K562 (cell line): ENCODE data around the gene PAK1IP1. TPM values are rescaled to one million over a fixed set of nuclear protein-coding genes. Genes with fewer than 3 reads are reported as not detected.

Source experiments
- ATAC-seq: fragments of 200-7000 bp; cut with Tn5 transposase; 3 replicates; pipeline ENCODE4 v1.9.1; 2020; ENCODE audit warnings: moderate library complexity
- BruUV-seq: library from RNA; stranded (reverse); fragments of 400-500 nt; replicated peaks from 2 replicates; lab custom pipeline; 2021; lab: Mats Ljungman, UMichigan
- CTCF ChIA-PET: fragments of 300-600 bp; formaldehyde crosslinking; extraction: SDS; loops from one replicate; lab custom pipeline; 2021; ENCODE audit warnings: low intra/inter-chr PET ratio; lab: Yijun Ruan, JAX
- POLR2A ChIA-PET: fragments of 300-600, 350-650 bp; sonication (Branson Sonifier 250); formaldehyde crosslinking; extraction: SDS; loops from one replicate; lab custom pipeline; 2021; ENCODE audit warnings: antibody characterized with exemption, inconsistent platforms; lab: Yijun Ruan, JAX
- DNase-seq, 4 experiments: peaks; one replicate each; pipeline versions ENCODE4 v3.0.0 to v3.0.0-alpha.2; 2011 to 2018; ENCODE audit warnings: low spot score in 3 of 4, mixed read lengths in 3 of 4; ENCODE audit errors: extremely low read depth in 1 of 4
- FAIRE-seq: peaks from 2 replicates; lab custom pipeline; 2011; peaks lifted over from hg19 to GRCh38; lab: Jason Lieb, UNC
- H2AFZ ChIP-seq: 2 replicates; pipeline ENCODE4 v1.6.0; 2011; ENCODE audit warnings: low read depth, low read length, control low read depth, inconsistent platforms
- H3K27ac ChIP-seq: fragments of 200-600 bp; 3 replicates; pipeline ENCODE4 v1.8.0; 2011; ENCODE audit warnings: low read depth, mild to moderate bottlenecking, control low read depth, inconsistent platforms, low read length, moderate library complexity, mixed read lengths; ENCODE audit errors: extremely low read depth
- H3K27me3 ChIP-seq, 2 experiments: fragments of 300-600 bp in 1 of 2; 2 replicates in 1 of 2; 3 replicates in 1 of 2; pipeline versions ENCODE4 v1.6.0 to v1.8.0; 2011; ENCODE audit warnings: inconsistent platforms in 2 of 2, low read length in 2 of 2, mild to moderate bottlenecking in 1 of 2, mixed read lengths in 1 of 2, moderate library complexity in 1 of 2; ENCODE audit not compliant: control insufficient read depth in 2 of 2, insufficient read depth in 2 of 2
- H3K36me3 ChIP-seq: fragments of 300-600 bp; 3 replicates; pipeline ENCODE4 v1.8.0; 2011; ENCODE audit warnings: mild to moderate bottlenecking, low read length, inconsistent platforms; ENCODE audit not compliant: control insufficient read depth, insufficient read depth
- H3K4me1 ChIP-seq, 2 experiments: fragments of 200-600 bp in 1 of 2; replicated peaks in 1 of 2; 2 replicates in 1 of 2; 3 replicates in 1 of 2; pipeline versions ENCODE4 v1.5.1 to v1.8.0; 2011; ENCODE audit warnings: inconsistent platforms in 2 of 2, low read length in 2 of 2, mild to moderate bottlenecking in 1 of 2, mixed read lengths in 1 of 2, moderate library complexity in 1 of 2; ENCODE audit not compliant: control insufficient read depth in 2 of 2, insufficient read depth in 2 of 2
- H3K4me2 ChIP-seq: 2 replicates; pipeline ENCODE4 v1.6.1; 2011; ENCODE audit warnings: low read length, control low read depth, inconsistent platforms, mixed read lengths; ENCODE audit not compliant: insufficient read depth
- H3K4me3 ChIP-seq: fragments of 200-600 bp; sonication (generic), shearing (Covaris generic); 2 replicates; pipeline ENCODE4 v1.5.1; 2016; ENCODE audit warnings: control low read depth, inconsistent platforms
- H3K79me2 ChIP-seq: fragments of 200-600 bp; 3 replicates; pipeline ENCODE4 v1.8.0; 2011; ENCODE audit warnings: low read length, inconsistent platforms; ENCODE audit not compliant: control insufficient read depth, insufficient read depth
- H3K9ac ChIP-seq, 2 experiments: 2 replicates each; pipeline versions ENCODE4 v1.6.0 to v1.6.1; 2011; ENCODE audit warnings: low read depth in 2 of 2, low read length in 2 of 2, control low read depth in 1 of 2, inconsistent platforms in 1 of 2, mild to moderate bottlenecking in 1 of 2, mixed read lengths in 1 of 2; ENCODE audit not compliant: insufficient read depth in 1 of 2
- H3K9me1 ChIP-seq: one replicate; pipeline ENCODE4 v1.6.0; 2011; ENCODE audit warnings: inconsistent platforms, mild to moderate bottlenecking, low read length, moderate library complexity; ENCODE audit not compliant: control insufficient read depth, insufficient read depth
- H3K9me3 ChIP-seq: replicated peaks from 2 replicates; pipeline ENCODE4 v1.5.1; 2011; ENCODE audit warnings: low read depth, low read length, inconsistent platforms; ENCODE audit not compliant: control insufficient read depth, insufficient read depth
- H4K20me1 ChIP-seq: replicated peaks from 2 replicates; pipeline ENCODE4 v1.6.1; 2011; ENCODE audit warnings: low read length, inconsistent platforms, mixed read lengths; ENCODE audit not compliant: control insufficient read depth, insufficient read depth
- ATF7 ChIP-seq: fragments of 450-650 bp; IDR thresholded peaks from 2 replicates; pipeline ENCODE4 v1.7.1; 2014; ENCODE audit warnings: mild to moderate bottlenecking, moderate library complexity
- FOXK1 ChIP-seq: sonication (generic); formaldehyde crosslinking; IDR thresholded peaks from 2 replicates; pipeline ENCODE4 v1.8.0; 2022; ENCODE audit warnings: missing genetic modification reagents, mild to moderate bottlenecking, borderline replicate concordance
- KLF1 ChIP-seq: fragments of 450-650 bp; IDR thresholded peaks from 2 replicates; pipeline ENCODE4 v1.6.1; 2016; ENCODE audit warnings: missing genetic modification characterization, missing compliant biosample characterization
- LARP7 ChIP-seq: fragments of 450-650 bp; IDR thresholded peaks from 2 replicates; pipeline ENCODE4 v1.6.1; 2016
- MTA2 ChIP-seq: fragments of 450-650 bp; IDR thresholded peaks from 2 replicates; pipeline ENCODE4 v1.6.1; 2016; ENCODE audit warnings: low read depth
- NFE2L1 ChIP-seq: fragments of 450-650 bp; IDR thresholded peaks from 2 replicates; pipeline ENCODE4 v1.6.1; 2016; ENCODE audit warnings: missing genetic modification characterization, low read depth, mild to moderate bottlenecking, missing compliant biosample characterization, moderate library complexity, borderline replicate concordance
- PTRF ChIP-seq: fragments of 450-650 bp; IDR thresholded peaks from 2 replicates; pipeline ENCODE4 v1.6.1; 2016; ENCODE audit warnings: mild to moderate bottlenecking, missing genetic modification characterization, missing compliant biosample characterization
- RBBP5 ChIP-seq: fragments of 200-600 bp; sonication (generic); IDR thresholded peaks from 2 replicates; pipeline ENCODE4 v1.6.1; 2012; ENCODE audit warnings: borderline replicate concordance, mild to moderate bottlenecking, low read length, control low read depth, inconsistent platforms; ENCODE audit not compliant: insufficient read depth, poor library complexity, severe bottlenecking
- TFE3 ChIP-seq: fragments of 450-650 bp; formaldehyde crosslinking; IDR thresholded peaks from 2 replicates; pipeline ENCODE4 v1.4.0; 2020; ENCODE audit warnings: mild to moderate bottlenecking, mixed read lengths
- WHSC1 ChIP-seq: IDR thresholded peaks from one replicate; pipeline ENCODE4 v1.6.1; 2012; ENCODE audit warnings: low read length, control low read depth, inconsistent platforms
- WGBS: fragments of 100-300 bp; shearing (Covaris generic); methylation state at CpG from one replicate; pipeline ENCODE4 v1.1.6; 2016; ENCODE audit warnings: low coverage, mixed read lengths; ENCODE audit not compliant: insufficient coverage; ENCODE audit errors: missing lambda C conversion rate; 5-methylcytosine and 5-hydroxymethylcytosine counted together
- in situ Hi-C: fragments of 300-500 bp; cut with MboI; formaldehyde crosslinking; loops from 4 replicates; pipeline ENCODE4 v1.15.0; 2018; ENCODE audit warnings: inconsistent platforms, mixed read lengths
- intact Hi-C: fragments of 100-400 bp; cut with micrococcal nuclease; formaldehyde crosslinking; loops from 2 replicates; pipeline ENCODE4 v1.14.2; 2022
- polyA plus RNA-seq, 8 experiments: library from polyadenylated mRNA; depleted of rRNA in 4 of 8; stranded (reverse) in 5 of 8; unstranded in 3 of 8; fragments of >200 nt; fragmentation: Nextera tagmentation in 2 of 8; fragmentation: Illumina TruSeq in 1 of 8; extraction: Ambion mirVana in 2 of 8; extraction: Trizol in 1 of 8; gene quantifications; 2 replicates each; pipeline versions ENCODE4 v1.2.1 to v1.2.3, GENCODE V29; 2011 to 2014; ENCODE audit warnings: inconsistent platforms in 1 of 8, missing spikeins in 1 of 8
- total RNA-seq, 7 experiments: library from RNA; depleted of rRNA in 6 of 7; stranded (reverse); fragments of >200 nt in 6 of 7; fragmentation: Illumina TruSeq in 2 of 7; extraction: Trizol in 2 of 7; gene quantifications; 2 replicates each; pipeline versions ENCODE4 v1.2.1 to v1.2.3, GENCODE V29; 2011 to 2021; ENCODE audit warnings: low replicate concordance in 1 of 7
- TF ChIP-seq, protein P1 (sequence below): fragments of 250-450 bp; sonication (Bioruptor Pico); IDR thresholded peaks from 2 replicates; pipeline ENCODE4 v1.8.0; 2021; ENCODE audit warnings: borderline replicate concordance, mild to moderate bottlenecking, moderate library complexity; ENCODE audit not compliant: poor library complexity, severe bottlenecking
- TF ChIP-seq, protein P2 (sequence below), 2 experiments: IDR thresholded peaks; 2 replicates each; pipeline ENCODE4 v1.6.1; 2012; ENCODE audit warnings: improper control_type of control experiment in 2 of 2, low read depth in 2 of 2, low read length in 2 of 2, borderline replicate concordance in 1 of 2

Gene PAK1IP1
- total and polyA plus RNA-seq, 9 of the 15 experiments (the other 6 are each of a cell fraction or from before 2014, with no cell fraction given) = 50.0 to 200 (median 87.0) TPM

- ChIA-PET POLR2A (interaction anchor here (0.6 to 2.0 kb wide), 6 partner anchors 9 to 641 kb away, joined by 3 to 10 read pairs (median 4); partner anchors contain the start of gene TMEM14C), CTCF (no interaction called here)
- Histone ChIP-seq H3K4me2 (no peak overlapping the region), H3K36me3 (peaks cover 3% of the 10 kb centered on the region; the same call in 2 of the 3 replicates), H3K27me3 (no peaks in the 10 kb centered on the region), H3K27ac (no peak overlapping the region), H3K4me3 (no peak overlapping the region), H3K4me1 (peaks cover 16 to 20% of the 10 kb centered on the region in 2 experiments), H3K9me3 (no peaks in the 10 kb centered on the region), H2AFZ (no peak overlapping the region), H3K79me2 (no peaks in the 10 kb centered on the region), H3K9ac (no peak overlapping the region), H3K9me1 (no peaks in the 10 kb centered on the region), H4K20me1 (no peaks in the 10 kb centered on the region)
- intact Hi-C loops = no loop called here
- no peak for TF ChIP-seq KLF1 (tag)
- TF ChIP-seq LARP7 = no peak
- no peak for TF ChIP-seq WHSC1
- TF ChIP-seq, protein P1, sequence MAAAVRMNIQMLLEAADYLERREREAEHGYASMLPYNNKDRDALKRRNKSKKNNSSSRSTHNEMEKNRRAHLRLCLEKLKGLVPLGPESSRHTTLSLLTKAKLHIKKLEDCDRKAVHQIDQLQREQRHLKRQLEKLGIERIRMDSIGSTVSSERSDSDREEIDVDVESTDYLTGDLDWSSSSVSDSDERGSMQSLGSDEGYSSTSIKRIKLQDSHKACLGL (CRISPR knock-in tag) = no peak
- no peak for TF ChIP-seq TFE3 (CRISPR knock-in tag)
- TF ChIP-seq MTA2 = no peak
- TF ChIP-seq, protein P2, sequence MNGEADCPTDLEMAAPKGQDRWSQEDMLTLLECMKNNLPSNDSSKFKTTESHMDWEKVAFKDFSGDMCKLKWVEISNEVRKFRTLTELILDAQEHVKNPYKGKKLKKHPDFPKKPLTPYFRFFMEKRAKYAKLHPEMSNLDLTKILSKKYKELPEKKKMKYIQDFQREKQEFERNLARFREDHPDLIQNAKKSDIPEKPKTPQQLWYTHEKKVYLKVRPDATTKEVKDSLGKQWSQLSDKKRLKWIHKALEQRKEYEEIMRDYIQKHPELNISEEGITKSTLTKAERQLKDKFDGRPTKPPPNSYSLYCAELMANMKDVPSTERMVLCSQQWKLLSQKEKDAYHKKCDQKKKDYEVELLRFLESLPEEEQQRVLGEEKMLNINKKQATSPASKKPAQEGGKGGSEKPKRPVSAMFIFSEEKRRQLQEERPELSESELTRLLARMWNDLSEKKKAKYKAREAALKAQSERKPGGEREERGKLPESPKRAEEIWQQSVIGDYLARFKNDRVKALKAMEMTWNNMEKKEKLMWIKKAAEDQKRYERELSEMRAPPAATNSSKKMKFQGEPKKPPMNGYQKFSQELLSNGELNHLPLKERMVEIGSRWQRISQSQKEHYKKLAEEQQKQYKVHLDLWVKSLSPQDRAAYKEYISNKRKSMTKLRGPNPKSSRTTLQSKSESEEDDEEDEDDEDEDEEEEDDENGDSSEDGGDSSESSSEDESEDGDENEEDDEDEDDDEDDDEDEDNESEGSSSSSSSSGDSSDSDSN (IDR thresholded peaks at IDR 0.05; ENCODE audit: borderline replicate concordance in 1 of 2, low read depth in 2 of 2, low read length in 2 of 2) = no peak
- no peak for TF ChIP-seq RBBP5
- TF ChIP-seq PTRF (tag) = no peak
- no peak for TF ChIP-seq FOXK1 (CRISPR knock-in tag)
- no peak for TF ChIP-seq NFE2L1 (tag)
- no peak for TF ChIP-seq ATF7
- BruUV-seq = no TSS peak
- WGBS = 90% methylated on average over 12 of the region's 12 CpGs
- in situ Hi-C loops = no loop called here
- ATAC-seq (no peak), DNase-seq (no peak), FAIRE-seq (no peak)
Measured at GRCh38 chr6:10742251-10742650, 47.5 kb downstream of the PAK1IP1 start.
